A673 (cell line): Measurements from ENCODE around the gene ACSL6.

Experiments
- EZH2 ChIP-seq: fragments of 200-600 bp; sonication (generic); IDR thresholded peaks from 2 replicates; pipeline ENCODE4 v1.6.1; 2017; ENCODE audit warnings: borderline replicate concordance, low read depth, mild to moderate bottlenecking, mixed read lengths, antibody characterized with exemption, low read length; ENCODE audit not compliant: poor library complexity, severe bottlenecking
- TF ChIP-seq, protein P1 (sequence below): fragments of 300-800, 200-600 bp; sonication (generic); conservative IDR thresholded peaks from 2 replicates; pipeline ENCODE4 v1.5.1; 2017; ENCODE audit warnings: low read depth, mild to moderate bottlenecking, antibody characterized with exemption, low read length, moderate library complexity, mixed read lengths

- no peak for TF ChIP-seq EZH2
- TF ChIP-seq, protein P1, sequence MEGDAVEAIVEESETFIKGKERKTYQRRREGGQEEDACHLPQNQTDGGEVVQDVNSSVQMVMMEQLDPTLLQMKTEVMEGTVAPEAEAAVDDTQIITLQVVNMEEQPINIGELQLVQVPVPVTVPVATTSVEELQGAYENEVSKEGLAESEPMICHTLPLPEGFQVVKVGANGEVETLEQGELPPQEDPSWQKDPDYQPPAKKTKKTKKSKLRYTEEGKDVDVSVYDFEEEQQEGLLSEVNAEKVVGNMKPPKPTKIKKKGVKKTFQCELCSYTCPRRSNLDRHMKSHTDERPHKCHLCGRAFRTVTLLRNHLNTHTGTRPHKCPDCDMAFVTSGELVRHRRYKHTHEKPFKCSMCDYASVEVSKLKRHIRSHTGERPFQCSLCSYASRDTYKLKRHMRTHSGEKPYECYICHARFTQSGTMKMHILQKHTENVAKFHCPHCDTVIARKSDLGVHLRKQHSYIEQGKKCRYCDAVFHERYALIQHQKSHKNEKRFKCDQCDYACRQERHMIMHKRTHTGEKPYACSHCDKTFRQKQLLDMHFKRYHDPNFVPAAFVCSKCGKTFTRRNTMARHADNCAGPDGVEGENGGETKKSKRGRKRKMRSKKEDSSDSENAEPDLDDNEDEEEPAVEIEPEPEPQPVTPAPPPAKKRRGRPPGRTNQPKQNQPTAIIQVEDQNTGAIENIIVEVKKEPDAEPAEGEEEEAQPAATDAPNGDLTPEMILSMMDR, result no peak
Observed at GRCh38 chr5:131943916-131944315, 67.5 kb downstream of the ACSL6 start.
